GM19328 (cell line): ENCODE data around the gene FRMD4A.

Experiments
- ATAC-seq: cut with Tn5 transposase; IDR thresholded peaks from one replicate; pipeline ENCODE4 v1.9.1; 2021; ENCODE audit warnings: mild to moderate bottlenecking, moderate library complexity; ENCODE audit not compliant: unreplicated experiment

The FRMD4A gene

DNA sequence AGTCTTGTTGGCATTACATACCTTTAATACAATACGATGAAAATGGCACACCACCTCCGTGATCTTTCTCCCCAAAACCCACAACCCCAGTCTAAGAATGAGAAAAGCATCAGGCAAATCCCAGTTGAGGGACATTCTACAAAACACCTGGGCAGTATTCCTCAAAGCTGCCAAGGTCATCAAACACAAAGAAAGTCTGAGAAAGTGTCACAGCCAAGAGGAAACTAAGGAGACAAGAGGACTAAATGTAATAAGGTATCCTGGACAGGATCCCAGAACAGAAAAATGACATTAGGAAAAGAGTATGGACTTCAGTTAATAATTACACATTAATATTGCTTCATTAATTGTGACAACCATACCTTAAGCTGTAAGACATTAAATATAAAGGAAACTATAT is 14.5 kb upstream of the FRMD4A start:
- ATAC-seq: no peak

DNA sequence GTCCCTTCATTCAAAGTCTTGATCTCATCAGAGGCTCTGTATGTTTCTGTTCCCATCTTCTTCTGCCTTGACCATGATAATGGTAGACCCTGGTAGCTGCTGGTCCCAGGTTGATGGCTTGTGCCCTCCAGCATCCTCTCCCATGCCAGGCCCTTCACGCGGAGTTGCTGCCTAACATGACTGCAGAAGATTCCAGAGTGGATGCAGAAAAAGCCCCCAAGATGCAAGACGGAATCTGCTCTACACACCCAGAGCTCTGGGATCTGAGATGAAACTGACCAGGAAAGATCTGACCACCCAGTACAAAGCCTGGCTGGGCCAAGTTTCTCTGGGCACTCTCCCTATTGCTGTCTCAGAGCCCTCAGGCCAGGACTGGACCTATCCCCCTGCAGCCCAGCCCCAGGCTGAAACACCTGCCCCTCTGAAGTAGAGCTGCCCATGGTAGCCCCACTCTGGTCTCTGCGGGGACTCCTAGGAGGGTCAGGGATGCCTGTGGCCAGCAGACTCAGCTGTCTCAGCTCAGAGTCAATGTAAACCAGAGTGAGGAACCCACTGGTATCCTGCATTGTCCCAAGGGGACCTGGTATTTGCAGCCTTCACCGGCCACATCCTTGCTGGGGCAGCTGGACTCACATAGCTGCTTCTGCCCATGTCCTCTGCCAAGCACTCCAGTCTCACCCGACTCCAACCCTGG is 9.5 kb upstream of the FRMD4A start:
- ATAC-seq: no peak

DNA sequence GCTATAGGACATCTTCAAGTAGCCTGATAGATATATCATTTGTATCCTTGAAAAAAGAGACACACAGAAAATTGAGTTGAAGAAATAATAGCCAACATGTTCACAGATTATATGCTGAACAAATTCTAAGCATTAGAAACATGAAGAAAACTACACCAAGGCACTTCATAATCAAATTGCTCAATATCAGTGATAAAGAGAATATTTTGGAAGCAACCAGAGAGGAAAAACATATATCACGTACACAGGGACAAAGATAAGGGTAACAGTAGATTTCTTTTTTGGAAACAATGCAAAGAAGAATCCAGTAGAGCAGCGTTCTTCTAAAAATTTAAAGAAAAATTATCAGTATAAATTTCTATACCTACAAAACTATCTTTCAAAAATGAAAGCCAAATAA is 6.0 kb upstream of the FRMD4A start:
- no peak for ATAC-seq

DNA sequence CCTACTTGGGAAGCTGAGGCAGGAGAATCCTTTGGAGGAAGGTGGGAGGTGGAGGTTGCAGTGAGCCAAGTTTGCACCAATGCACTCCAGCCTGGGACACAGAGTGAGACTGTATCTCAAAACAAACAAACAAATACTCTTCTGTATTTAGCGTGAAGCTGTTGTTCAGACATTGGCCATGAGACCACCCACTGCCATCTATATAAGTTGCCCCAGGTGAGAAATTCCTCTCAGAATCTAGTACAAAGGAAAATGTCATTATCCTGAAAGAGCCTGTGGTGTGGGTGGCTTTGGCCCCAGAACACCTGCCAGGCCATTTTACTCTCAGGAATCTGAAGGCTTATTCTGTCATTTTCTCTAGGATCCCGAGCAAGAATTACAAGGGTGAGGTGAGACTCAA is 4.0 kb upstream of the FRMD4A start:
- ATAC-seq: no peak

DNA sequence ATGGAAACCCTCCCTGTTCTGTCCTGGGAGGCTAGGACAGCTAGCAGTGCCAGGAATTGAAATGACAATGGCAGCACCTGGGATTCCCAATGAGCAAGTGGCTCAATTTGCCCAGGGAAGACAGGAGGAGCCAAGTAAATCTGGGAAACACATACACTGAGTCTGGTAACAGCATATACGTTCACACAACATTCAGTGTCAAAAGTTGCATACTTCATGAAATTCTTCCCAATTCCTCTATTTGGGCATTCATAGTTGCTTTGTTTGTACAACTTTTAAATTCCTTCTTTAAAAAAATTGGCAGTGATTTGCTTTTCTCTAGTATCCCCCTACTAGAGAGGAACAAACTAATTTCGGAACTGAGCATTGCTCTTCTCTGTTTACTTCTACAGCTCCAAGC is 2.9 kb upstream of the FRMD4A start:
- no peak for ATAC-seq

DNA sequence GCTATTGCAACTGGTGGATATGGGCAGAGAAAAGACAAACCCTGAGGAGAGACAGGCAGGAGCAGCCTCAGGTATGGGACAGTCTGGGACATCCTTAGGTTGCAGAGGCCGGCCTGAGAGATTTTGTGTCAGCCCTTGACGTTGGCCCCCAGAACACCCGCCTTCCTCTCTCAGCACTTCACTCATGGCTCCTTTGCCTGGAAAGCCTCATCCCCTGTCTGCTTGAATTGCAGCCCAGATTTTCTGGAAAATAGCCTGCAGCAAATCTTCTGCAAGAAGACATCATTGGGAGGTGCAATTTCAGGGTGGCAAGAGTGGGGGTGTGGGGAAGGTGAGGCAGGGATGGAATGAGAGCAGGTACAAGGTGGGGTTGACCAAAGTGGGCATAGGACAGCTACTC is 2.2 kb upstream of the FRMD4A start:
- no peak for ATAC-seq

DNA sequence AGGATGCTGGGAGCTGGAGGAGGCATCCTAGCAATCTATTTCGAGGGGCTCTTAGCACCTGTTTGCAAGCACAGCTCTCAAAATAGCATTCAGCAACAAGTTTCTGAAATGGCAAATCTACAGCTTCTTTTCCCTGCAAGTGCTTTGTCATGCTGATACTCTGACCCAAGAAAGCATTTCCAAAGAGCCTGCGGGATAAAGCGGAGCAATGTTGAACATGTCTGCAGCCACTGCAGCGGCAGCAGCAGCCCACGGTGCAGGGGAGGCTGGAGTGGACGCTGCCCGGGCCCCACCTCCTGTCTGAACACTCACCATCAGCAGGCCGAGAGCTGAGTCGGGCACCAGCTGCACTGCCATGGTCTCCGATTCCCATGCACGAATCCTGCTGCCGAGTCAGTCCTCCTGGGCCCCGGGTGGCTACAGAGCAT is 964 bp downstream of the FRMD4A start:
- no peak for ATAC-seq

DNA sequence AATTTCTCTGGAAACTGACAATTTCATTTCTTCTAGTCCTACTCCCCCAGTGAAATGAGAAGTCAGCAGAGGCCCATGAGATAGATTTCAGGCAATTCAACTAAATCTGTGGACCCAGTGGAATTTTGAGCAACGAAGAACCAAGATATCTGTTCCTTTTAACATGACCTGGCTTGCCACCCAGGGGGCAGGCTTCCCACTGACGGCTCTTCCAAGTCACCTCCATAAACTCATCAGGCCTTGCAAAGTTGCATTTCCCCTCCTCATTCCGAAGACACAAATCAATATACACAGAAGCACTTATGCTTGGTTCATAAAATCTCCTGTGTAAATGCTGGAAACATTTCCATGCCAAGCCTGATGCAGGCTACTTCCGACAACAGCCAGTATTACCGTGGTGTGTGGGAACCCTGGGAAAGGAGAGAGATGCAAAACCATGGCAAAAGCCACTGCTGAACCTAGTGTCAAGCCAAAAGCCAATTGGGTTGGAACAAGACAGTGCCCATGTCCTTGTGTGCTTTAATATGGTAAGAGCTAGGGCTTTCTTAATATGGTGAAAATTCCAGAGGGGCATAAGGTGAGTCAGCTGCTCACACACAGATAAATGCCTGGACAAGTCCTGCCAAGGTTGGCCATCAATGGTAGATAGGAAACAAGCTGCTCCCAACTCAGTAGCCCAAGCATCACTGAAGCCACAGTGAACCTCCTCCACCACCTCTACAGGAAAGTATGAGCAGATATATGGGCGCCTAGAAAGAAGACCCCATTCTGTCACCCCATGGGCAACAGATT is 1.6 kb downstream of the FRMD4A start:
- no peak for ATAC-seq

DNA sequence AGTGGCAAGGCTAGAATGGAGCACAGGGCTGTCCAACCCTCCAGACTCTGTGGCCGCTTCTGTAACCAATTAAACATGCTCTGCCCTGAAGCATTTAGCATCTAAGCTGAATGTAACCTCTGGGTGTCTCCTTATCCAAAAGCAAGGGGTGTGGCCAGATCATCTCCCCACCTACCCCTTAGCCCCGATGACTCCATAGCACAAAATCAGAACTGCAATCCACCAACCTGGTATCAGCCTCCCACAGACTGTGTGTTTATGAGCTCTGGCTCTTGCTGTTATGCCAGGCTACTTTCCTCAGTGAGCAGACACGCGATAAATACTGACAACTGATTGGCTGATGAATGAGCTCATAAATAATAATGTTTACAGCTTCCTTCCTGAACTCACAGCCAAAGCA is 3.2 kb downstream of the FRMD4A start:
- ATAC-seq: no peak

DNA sequence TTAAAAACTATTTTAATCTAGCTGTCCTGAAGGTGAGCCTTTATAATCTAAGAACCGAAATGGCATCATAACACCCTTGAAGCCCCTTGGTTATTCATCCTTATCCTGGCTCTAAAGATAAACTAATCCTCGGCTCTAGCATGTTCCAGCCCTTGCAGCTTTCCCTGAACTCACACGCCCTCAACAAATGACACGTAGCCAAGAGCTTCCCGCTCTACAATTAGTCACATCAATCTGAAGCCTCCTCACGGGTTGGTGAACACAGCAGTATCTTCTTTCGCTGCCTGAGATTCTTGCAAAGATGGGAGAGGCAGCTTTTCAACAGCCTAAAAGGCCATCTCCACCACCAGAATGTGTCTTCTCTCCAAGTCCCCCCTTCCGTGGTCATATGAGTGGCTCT is 4.1 kb downstream of the FRMD4A start:
- ATAC-seq: no peak

DNA sequence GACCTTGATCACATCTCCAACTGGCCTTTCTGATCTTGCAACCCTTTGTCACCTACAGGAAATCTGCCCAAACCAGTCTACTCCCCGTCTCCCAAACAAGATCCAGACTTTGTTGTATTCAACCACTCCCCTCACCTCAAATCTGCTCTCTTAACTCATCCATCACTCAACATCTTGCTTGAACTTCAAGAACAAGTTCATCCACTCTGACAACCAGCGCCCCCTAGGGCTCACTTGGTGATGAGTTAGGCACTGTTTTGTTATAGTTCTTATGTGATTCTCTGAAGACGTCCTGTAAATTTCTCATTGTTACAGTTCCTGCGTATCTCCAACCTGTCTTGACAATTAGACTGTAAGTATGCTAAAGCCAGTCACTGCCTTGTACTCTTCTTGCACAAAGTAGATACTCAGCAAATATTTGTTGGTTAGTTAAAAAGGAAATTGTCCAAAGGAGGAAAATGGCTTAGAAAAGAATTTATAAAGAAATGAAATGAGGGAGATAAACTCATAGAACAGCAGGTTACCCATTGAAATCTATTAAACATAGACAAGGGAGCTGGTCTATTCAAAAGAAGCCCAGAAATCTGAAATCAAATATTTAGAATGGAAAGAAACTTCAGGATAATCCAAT is 5.3 kb downstream of the FRMD4A start:
- ATAC-seq: no peak

DNA sequence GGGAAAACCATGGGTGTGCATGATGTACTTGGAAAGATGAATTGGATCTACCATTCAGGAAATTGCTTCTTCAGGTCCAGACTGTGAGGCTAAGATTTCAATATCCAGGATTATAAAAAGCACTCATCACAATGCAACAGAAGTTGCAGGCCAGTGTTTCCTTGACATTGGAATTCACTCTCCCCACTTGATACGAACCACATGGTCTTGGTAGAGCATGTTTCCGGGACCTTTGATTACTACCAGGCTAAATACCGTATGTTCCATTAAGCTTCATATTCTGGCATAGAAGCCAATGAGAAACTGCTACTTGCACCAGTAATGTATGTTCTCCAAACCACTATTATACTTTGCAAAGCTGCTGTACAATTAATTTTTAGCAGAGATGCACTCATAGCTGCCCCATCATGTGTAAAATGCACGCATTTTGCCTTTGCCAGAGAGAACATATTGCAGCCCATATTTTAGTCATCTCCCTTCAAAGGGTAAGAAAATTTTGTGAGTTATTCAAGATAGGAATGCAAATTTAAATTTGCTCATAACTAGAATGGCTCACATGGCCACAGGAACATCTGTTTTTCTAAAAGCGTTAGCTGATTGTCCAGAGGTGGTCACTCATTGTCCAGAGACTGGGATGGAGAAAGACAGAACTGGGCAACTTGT is 8.1 kb downstream of the FRMD4A start:
- no peak for ATAC-seq

DNA sequence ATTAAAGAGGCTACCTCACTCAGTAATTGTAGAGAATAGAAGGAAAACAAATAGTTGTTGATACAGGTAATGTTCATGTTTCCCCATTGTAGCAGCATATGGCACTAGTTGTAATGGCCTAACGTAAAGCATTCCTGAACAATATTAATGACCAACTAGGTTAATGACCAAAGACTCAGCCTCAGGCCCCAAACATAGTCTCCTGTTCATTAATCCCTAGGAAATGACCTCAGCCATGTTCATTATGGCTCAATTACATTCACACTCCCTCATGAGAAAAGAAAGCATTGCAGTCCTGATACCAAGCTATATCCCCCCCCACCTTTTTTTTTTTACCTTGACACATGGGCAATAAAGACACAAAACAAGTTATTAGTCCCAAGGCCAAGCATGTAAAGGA is 12.7 kb downstream of the FRMD4A start:
- ATAC-seq: no peak

DNA sequence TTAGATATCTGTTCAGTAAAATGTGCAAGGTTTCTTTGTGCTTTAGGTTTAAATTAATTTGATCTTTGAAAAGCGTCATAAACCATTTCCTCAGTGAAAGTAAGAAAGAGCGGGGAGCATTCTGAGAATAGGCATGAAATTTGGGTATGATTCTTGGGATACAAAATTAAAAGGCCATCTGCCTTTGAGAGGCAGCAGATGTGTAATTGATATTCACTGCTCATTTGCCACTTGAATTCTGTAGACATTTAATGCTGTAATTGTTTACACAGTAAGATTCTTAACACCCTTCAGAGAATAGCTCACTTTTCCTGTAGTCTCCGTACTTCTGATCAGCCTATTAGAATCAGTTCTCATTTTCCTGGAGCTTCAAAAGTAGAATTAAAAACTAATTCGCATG is 18.7 kb downstream of the FRMD4A start:
- no peak for ATAC-seq

DNA sequence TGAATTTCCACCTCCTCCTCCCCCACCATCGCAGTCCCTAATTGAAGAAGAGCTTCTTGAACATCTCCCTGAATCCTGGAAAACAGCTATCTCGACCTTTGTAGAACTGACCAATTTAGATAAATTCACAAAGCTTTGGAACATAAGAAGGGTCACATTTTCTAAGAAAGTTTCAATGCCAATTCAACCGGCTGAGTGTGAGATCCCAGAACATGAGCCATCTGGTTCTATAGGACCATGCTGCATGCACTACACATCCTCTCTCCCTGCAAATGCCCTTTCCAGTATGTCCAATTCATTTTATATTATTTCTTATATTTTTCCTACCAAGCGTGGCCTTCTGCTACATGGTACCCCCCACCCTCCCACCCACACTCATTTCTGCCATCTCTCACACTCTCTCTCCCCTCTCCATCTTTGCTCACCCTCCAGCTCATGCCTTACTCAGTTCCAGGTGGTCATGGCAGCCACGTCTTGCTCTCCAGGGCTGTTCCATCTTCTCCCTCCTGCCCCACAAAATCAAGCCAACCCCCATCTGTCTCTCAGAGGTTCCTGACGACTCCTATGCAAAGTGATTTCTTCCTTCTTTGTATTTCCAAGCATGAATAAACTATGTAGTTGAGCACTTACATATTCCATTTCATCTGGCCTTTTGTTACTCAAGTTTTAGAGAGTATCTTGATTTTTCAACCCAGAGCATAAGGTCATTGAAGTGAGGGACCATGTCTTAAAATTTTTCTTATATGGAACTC is 19.3 kb downstream of the FRMD4A start:
- ATAC-seq: no peak

DNA sequence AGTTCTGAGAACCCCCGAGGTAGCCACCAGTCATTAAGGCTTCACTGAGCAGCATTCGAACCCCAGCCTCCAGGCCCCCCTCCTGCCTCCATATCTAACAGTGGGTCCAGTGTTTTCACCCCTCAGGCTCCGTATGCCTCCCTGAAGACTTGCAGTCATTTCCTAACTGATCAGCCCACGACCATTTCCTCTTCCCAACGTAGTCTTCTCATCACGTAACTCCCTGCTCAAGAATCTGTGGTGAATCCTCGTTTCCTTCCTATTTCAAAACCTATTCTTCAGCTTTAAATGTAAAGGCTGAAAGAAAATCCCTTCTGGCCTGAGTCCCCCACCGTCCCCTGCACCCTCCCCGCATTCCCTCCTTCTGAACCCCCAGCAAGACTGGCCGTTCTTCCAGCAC is 21.1 kb downstream of the FRMD4A start:
- no peak for ATAC-seq

DNA sequence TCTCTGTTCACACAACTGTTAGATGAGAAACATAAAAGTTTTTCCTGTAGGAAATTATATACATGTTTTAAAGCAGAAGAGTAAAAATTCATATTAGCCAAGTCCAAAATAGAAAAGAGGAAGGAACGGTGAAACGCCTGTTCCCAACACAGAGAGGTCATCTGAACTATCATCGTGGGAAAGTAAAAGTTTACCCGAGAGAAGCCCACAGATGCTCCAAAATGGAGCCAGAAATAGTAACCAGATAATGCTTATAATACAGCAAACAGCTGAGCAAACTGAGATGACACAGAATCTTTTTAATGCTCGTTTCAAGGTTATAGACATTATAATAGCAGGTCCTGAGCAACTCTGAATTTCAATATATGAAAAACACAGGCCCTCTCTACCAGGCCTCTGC is 24.5 kb downstream of the FRMD4A start:
- no peak for ATAC-seq

DNA sequence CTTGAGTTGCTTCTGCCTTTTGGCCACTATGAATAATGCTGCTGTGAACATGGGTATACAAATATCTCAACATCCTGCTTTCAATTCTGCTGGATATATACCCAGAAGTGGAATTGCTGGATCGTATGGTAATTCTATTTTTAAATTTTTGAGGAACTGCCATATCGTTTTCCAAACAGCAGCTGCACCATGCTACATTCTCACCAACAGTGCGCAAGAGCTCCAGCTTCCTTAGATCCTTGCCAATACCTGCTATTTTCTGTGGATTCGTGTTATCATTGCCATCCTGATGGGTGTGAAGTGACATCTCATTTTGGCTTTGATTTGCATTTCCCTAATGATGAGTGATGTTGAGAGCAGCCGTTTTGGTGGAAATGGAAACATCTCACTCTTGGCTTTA is 26.7 kb downstream of the FRMD4A start:
- ATAC-seq: no peak

DNA sequence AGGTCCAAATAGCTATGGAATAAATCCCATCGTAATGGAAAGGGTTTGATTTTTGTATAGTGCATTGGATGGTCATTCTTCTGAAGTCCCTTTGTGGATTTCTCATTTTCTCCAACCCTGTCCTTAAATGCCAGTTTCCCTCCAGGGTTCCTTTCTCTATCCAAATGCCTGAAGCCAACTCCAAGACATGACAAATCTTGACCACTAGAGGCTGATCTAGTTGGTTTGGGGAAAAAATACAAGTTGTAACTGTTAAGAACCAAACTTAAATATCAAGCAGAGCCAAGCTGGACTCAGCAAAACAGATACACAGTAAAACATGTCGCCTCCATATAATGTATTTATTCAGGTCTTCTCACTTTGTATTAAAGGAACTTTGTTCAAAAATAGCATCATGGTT is 28.7 kb downstream of the FRMD4A start:
- ATAC-seq: no peak

DNA sequence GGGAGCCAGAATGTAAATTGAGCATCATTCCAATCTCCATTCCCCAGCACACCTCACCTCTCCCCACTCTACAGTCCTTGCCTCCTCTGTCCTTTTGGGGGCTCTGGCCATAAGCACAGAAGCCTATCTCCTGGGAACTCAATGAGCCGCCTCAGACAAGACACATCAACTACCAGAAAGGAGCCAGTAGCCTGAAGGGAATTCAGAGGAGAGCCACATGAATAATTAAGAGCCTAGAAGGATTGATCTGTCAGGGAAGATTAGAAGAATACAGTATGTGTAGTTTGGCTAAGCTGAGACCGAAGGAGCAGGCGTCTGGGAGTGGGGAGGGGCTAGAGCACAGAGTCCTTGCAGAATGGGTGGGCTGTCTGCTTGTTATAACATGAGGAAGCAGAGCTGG is 31.2 kb downstream of the FRMD4A start:
- no peak for ATAC-seq
